Endodermal cell (in vitro differentiated cells): Measurements from ENCODE around the gene NCKAP5. TPM values are rescaled to one million over a fixed set of nuclear protein-coding genes. Genes with fewer than 3 reads are reported as not detected.

Experiments used
- DNase-seq: peaks from one replicate; pipeline ENCODE4 v3.0.0-alpha.2; 2017
- H3K27ac ChIP-seq: 2 replicates; pipeline ENCODE4 v1.5.1; 2013; ENCODE audit warnings: mild to moderate bottlenecking, low read depth, low read length, moderate library complexity
- H3K27me3 ChIP-seq: 2 replicates; pipeline ENCODE4 v1.6.1; 2013; ENCODE audit warnings: mild to moderate bottlenecking, low read length, moderate library complexity; ENCODE audit not compliant: insufficient read depth, control insufficient read depth, poor library complexity, severe bottlenecking
- H3K36me3 ChIP-seq: 2 replicates; pipeline ENCODE4 v1.7.0; 2013; ENCODE audit warnings: mild to moderate bottlenecking, low read length, moderate library complexity; ENCODE audit not compliant: control insufficient read depth, insufficient read depth
- H3K4me1 ChIP-seq: one replicate; pipeline ENCODE4 v1.7.0; 2013; ENCODE audit warnings: low read length; ENCODE audit not compliant: control insufficient read depth, insufficient read depth
- H3K4me3 ChIP-seq: 2 replicates; pipeline ENCODE4 v1.5.1; 2013; ENCODE audit warnings: mild to moderate bottlenecking, low read length, moderate library complexity
- H3K9ac ChIP-seq: 2 replicates; pipeline ENCODE4 v1.6.1; 2013; ENCODE audit warnings: mild to moderate bottlenecking, low read length, moderate library complexity; ENCODE audit not compliant: poor library complexity, severe bottlenecking; ENCODE audit errors: extremely low read depth
- H3K9me3 ChIP-seq: 2 replicates; pipeline ENCODE4 v1.6.1; 2013; ENCODE audit warnings: mild to moderate bottlenecking, low read length, moderate library complexity; ENCODE audit not compliant: control insufficient read depth
- H3K27ac Mint-ChIP-seq: 2 replicates; pipeline ENCODE4 v1.8.0; 2020; ENCODE audit warnings: mixed read lengths
- H3K27me3 Mint-ChIP-seq: 2 replicates; pipeline ENCODE4 v1.8.0; 2021; ENCODE audit warnings: mild to moderate bottlenecking, mixed read lengths; ENCODE audit not compliant: insufficient read depth
- H3K36me3 Mint-ChIP-seq: 2 replicates; pipeline ENCODE4 v1.8.0; 2020; ENCODE audit warnings: low read depth, mixed read lengths
- H3K4me1 Mint-ChIP-seq: 2 replicates; pipeline ENCODE4 v1.8.0; 2020; ENCODE audit warnings: mixed read lengths
- H3K4me3 Mint-ChIP-seq: 2 replicates; pipeline ENCODE4 v1.8.0; 2020; ENCODE audit warnings: mild to moderate bottlenecking, moderate library complexity, mixed read lengths
- H3K9me3 Mint-ChIP-seq: 2 replicates; pipeline ENCODE4 v1.8.0; 2020; ENCODE audit warnings: mild to moderate bottlenecking, mixed read lengths
- CTCF ChIP-seq: fragments of 200-600 bp; sonication (generic); conservative IDR thresholded peaks from 2 replicates; pipeline ENCODE4 v1.5.0; 2021; ENCODE audit warnings: antibody characterized with exemption, mild to moderate bottlenecking
- WGBS, 2 experiments: methylation state at CpG; one replicate each; pipeline versions ENCODE4 v1.1.5 to v1.1.7; 2013; ENCODE audit warnings: missing lambda C conversion rate in 2 of 2, mixed read lengths in 1 of 2; ENCODE audit not compliant: insufficient coverage in 1 of 2, insufficient read length in 1 of 2; 5-methylcytosine and 5-hydroxymethylcytosine counted together
- total RNA-seq, 2 donors: library from RNA; stranded (reverse); fragmentation: NEBNext Ultra II Directional in 1 of 2; extraction: Animal tissue kit (Norgen Biotek cat#: 25700) in 1 of 2; gene quantifications; 2 replicates in 1 of 2; 3 replicates in 1 of 2; pipeline ENCODE4 v1.2.1, GENCODE V29; 2021

The NCKAP5 gene
- total RNA-seq, 2 donors from 2014 or later = 0.58 to 0.92 TPM

DNA sequence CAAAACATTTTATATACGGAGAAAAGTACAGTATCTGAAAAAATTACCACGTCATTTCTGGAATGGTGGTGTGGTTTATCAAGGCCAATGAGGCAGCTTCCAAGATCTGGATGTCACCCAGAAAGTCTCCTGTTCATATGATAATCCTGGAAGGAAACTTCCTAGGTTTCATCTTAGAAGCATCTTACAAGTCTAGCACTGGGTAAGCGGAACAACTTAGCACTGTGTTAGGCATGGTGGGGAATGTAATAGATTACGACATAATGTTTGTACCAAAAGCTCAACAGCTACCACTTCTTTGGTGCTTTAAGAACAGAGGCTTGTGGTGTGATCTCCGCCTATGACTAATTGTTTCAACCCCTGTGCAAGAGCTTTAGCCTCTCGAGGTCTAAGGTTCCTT, 835.2 kb downstream of the NCKAP5 start:
- WGBS, 2 experiments = 94 to 96% methylated on average over 6 of the region's 6 CpGs

DNA sequence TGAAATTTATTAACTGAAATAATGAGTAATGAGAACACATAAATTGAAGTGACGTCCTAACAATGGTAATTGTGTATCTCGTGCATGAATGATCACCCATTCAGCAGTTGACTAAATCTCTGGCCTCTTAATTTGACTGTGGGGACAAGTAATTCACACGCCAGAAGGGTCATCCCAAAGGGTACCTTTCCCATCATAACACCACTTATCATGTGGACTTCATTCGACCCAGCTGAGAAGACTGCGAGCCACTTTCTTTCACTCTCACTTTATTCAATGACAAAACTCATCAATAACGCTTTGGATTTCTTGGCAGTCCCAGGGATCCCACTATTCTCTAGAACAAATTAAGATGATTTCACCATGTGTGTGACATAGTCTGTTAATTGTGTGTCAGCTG, 835.6 kb downstream of the NCKAP5 start:
- no peak for DNase-seq
- Mint-ChIP-seq H3K4me1 (no peaks in the 10 kb centered on the region), H3K27ac (no peak overlapping the region), H3K4me3 (no peak overlapping the region), H3K9me3 (no peaks in the 10 kb centered on the region), H3K36me3 (no peaks in the 10 kb centered on the region), H3K27me3 (no peaks in the 10 kb centered on the region)
- no peak overlapping the region for H3K27ac ChIP-seq
- H3K36me3 ChIP-seq = no peaks in the 10 kb centered on the region
- no peaks in the 10 kb centered on the region for H3K27me3 ChIP-seq
- no peaks in the 10 kb centered on the region for H3K9me3 ChIP-seq
- 88 to 93% methylated on average over 2 to 6 of the region's 6 CpGs for WGBS, 2 experiments
- no peak overlapping the region for H3K9ac ChIP-seq
- H3K4me1 ChIP-seq = no peaks in the 10 kb centered on the region
- H3K4me3 ChIP-seq = no peak overlapping the region
- TF ChIP-seq CTCF = no peak

More for the DNA sequence above, 835.2 kb downstream of the NCKAP5 start:
- H3K36me3 Mint-ChIP-seq = no peaks in the 10 kb centered on the region
- Histone ChIP-seq H3K4me1 (no peaks in the 10 kb centered on the region), H3K27ac (no peak overlapping the region), H3K4me3 (no peak overlapping the region), H3K27me3 (no peaks in the 10 kb centered on the region), H3K9ac (no peak overlapping the region), H3K36me3 (no peaks in the 10 kb centered on the region), H3K9me3 (no peaks in the 10 kb centered on the region)
- H3K27me3 Mint-ChIP-seq = no peaks in the 10 kb centered on the region
- H3K27ac Mint-ChIP-seq = no peak overlapping the region
- no peaks in the 10 kb centered on the region for H3K9me3 Mint-ChIP-seq
- no peaks in the 10 kb centered on the region for H3K4me1 Mint-ChIP-seq
- H3K4me3 Mint-ChIP-seq = no peak overlapping the region
- no peak for TF ChIP-seq CTCF
- no peak for DNase-seq

GRCh38 chr2:132731441-132731840, 836.8 kb downstream of the NCKAP5 start:
- no peaks in the 10 kb centered on the region for H3K4me1 ChIP-seq
- no peaks in the 10 kb centered on the region for H3K9me3 Mint-ChIP-seq
- no peak overlapping the region for H3K4me3 Mint-ChIP-seq
- DNase-seq = peak; percentile 54
- no peak overlapping the region for H3K27ac ChIP-seq
- WGBS, 2 experiments = 92 to 95% methylated on average over 2 to 5 of the region's 5 CpGs
- no peaks in the 10 kb centered on the region for H3K27me3 ChIP-seq
- H3K9me3 ChIP-seq = no peaks in the 10 kb centered on the region
- H3K9ac ChIP-seq = no peak overlapping the region
- no peak overlapping the region for H3K4me3 ChIP-seq
- no peak overlapping the region for H3K27ac Mint-ChIP-seq
- H3K4me1 Mint-ChIP-seq = no peaks in the 10 kb centered on the region
- no peak for TF ChIP-seq CTCF
- no peaks in the 10 kb centered on the region for H3K27me3 Mint-ChIP-seq
- no peaks in the 10 kb centered on the region for H3K36me3 Mint-ChIP-seq
- no peaks in the 10 kb centered on the region for H3K36me3 ChIP-seq
